Astrocyte of the hippocampus (primary cell): ENCODE data around the gene TINAGL1.
"Not testable (repeated sequence)": the region's sequence is repeated elsewhere in the genome, so short reads cannot be mapped to it uniquely, and the experiment has no call there.

Experiments used
- DNase-seq: peaks from one replicate; pipeline ENCODE4 v3.0.0; 2011; ENCODE audit warnings: low read depth, low spot score

The TINAGL1 gene

GRCh38 chr1:31583995-31584868 lies 7.9 kb downstream of the TINAGL1 start:
- peak; percentile 86 for DNase-seq

GRCh38 chr1:31584869-31585735 lies 8.8 kb downstream of the TINAGL1 start:
- DNase-seq = no peak

- no peak for DNase-seq
These were observed 9.5 kb downstream of the TINAGL1 start for GRCh38 chr1:31585736-31586365.

- DNase-seq = no peak
These were observed 10.3 kb downstream of the TINAGL1 start for GRCh38 chr1:31586376-31587327.

GRCh38 chr1:31587328-31587699 lies 11.0 kb downstream of the TINAGL1 start:
- DNase-seq = not testable (repeated sequence)

GRCh38 chr1:31587720-31588423 lies 11.6 kb downstream of the TINAGL1 start:
- DNase-seq = peak; percentile 74

GRCh38 chr1:31588751-31589515 lies 12.6 kb downstream of the TINAGL1 start:
- DNase-seq = peak; percentile 56

GRCh38 chr1:31591425-31592093 lies 15.2 kb downstream of the TINAGL1 start:
- peak; percentile 86 for DNase-seq

GRCh38 chr1:31592132-31592531 lies 15.8 kb downstream of the TINAGL1 start:
- DNase-seq = no peak

GRCh38 chr1:31593136-31593665 lies 16.9 kb downstream of the TINAGL1 start:
- no peak for DNase-seq

GRCh38 chr1:31593770-31594632 lies 17.7 kb downstream of the TINAGL1 start:
- peak; percentile 80 for DNase-seq

GRCh38 chr1:31595836-31596736 lies 19.8 kb downstream of the TINAGL1 start:
- no peak for DNase-seq

- no peak for DNase-seq
These were observed 20.4 kb downstream of the TINAGL1 start for GRCh38 chr1:31596737-31597097.

GRCh38 chr1:31598980-31599379 lies 22.7 kb downstream of the TINAGL1 start:
- DNase-seq = no peak

- no peak for DNase-seq
These were observed 24.3 kb downstream of the TINAGL1 start for GRCh38 chr1:31600641-31601040.

GRCh38 chr1:31602081-31602480 lies 25.8 kb downstream of the TINAGL1 start:
- DNase-seq = no peak

- DNase-seq = no peak
These were observed 29.7 kb downstream of the TINAGL1 start for GRCh38 chr1:31605908-31606427.
